ENCODE measurements around the gene AGTR1.
"Not testable (repeated sequence)": the region's sequence is repeated elsewhere in the genome, so short reads cannot be mapped to it uniquely, and the experiment has no call there.

AGTR1 gene

GRCh38 chr3:148718982-148719862 is 21.5 kb downstream of the AGTR1 start:
- no peak for DNase-seq (ENCODE audit: low read depth in 3 of 3)

GRCh38 chr3:148720873-148721272 is 23.2 kb downstream of the AGTR1 start:
- DNase-seq (ENCODE audit: low read depth in 3 of 3), result no peak

- no peak for DNase-seq (ENCODE audit: low read depth in 3 of 3)
Measured at GRCh38 chr3:148723631-148724030, 25.9 kb downstream of the AGTR1 start.

- DNase-seq (ENCODE audit: low read depth in 3 of 3), result no peak
Measured at GRCh38 chr3:148727231-148727630, 29.5 kb downstream of the AGTR1 start.

GRCh38 chr3:148728753-148729152 is 31.1 kb downstream of the AGTR1 start:
- DNase-seq (ENCODE audit: low read depth in 3 of 3), result no peak

GRCh38 chr3:148729476-148730055 is 31.9 kb downstream of the AGTR1 start:
- DNase-seq (ENCODE audit: low read depth in 3 of 3), result no peak

GRCh38 chr3:148730676-148731075 is 33.0 kb downstream of the AGTR1 start:
- DNase-seq (ENCODE audit: low read depth in 3 of 3), result no peak

GRCh38 chr3:148735597-148735996 is 37.9 kb downstream of the AGTR1 start:
- DNase-seq (ENCODE audit: low read depth in 3 of 3), result no peak

GRCh38 chr3:148736086-148736485 is 38.4 kb downstream of the AGTR1 start:
- DNase-seq (ENCODE audit: low read depth in 3 of 3), result no peak

GRCh38 chr3:148737104-148737530 is 39.4 kb downstream of the AGTR1 start:
- no peak for DNase-seq (ENCODE audit: low read depth in 3 of 3)

- no peak for DNase-seq (ENCODE audit: low read depth in 3 of 3)
Measured at GRCh38 chr3:148739720-148740119, 42.0 kb downstream of the AGTR1 start.

- DNase-seq (ENCODE audit: low read depth in 3 of 3), result no peak
Measured at GRCh38 chr3:148740291-148740690, 42.6 kb downstream of the AGTR1 start.

- no peak for DNase-seq (ENCODE audit: low read depth in 3 of 3)
Measured at GRCh38 chr3:148741219-148741618, 43.5 kb downstream of the AGTR1 start.

GRCh38 chr3:148742118-148742517 is 44.4 kb downstream of the AGTR1 start:
- no peak for DNase-seq (ENCODE audit: low read depth in 3 of 3)

- no peak for DNase-seq (ENCODE audit: low read depth in 3 of 3)
Measured at GRCh38 chr3:148746053-148746452, 48.4 kb downstream of the AGTR1 start.

- no peak for DNase-seq (ENCODE audit: low read depth in 3 of 3)
Measured at GRCh38 chr3:148748283-148748682, 50.6 kb downstream of the AGTR1 start.

- no peak for DNase-seq (ENCODE audit: low read depth in 3 of 3)
Measured at GRCh38 chr3:148750296-148750695, 52.6 kb downstream of the AGTR1 start.

- DNase-seq (ENCODE audit: low read depth in 3 of 3), result no peak
Measured at GRCh38 chr3:148751461-148751860, 53.8 kb downstream of the AGTR1 start.

GRCh38 chr3:148753385-148753784 is 55.7 kb downstream of the AGTR1 start:
- DNase-seq (ENCODE audit: low read depth in 3 of 3), result not testable (repeated sequence)

- no peak for DNase-seq (ENCODE audit: low read depth in 3 of 3)
Measured at GRCh38 chr3:148755570-148755969, 57.9 kb downstream of the AGTR1 start.

- no peak for DNase-seq (ENCODE audit: low read depth in 3 of 3)
Measured at GRCh38 chr3:148756311-148756710, 58.6 kb downstream of the AGTR1 start.

- DNase-seq (ENCODE audit: low read depth in 3 of 3), result no peak
Measured at GRCh38 chr3:148757238-148758215, 59.8 kb downstream of the AGTR1 start.
